Measurements from ENCODE around the gene CDT1.
"Not testable (repeated sequence)": the region's sequence is repeated elsewhere in the genome, so short reads cannot be mapped to it uniquely, and the experiment has no call there.

CDT1 gene

DNA sequence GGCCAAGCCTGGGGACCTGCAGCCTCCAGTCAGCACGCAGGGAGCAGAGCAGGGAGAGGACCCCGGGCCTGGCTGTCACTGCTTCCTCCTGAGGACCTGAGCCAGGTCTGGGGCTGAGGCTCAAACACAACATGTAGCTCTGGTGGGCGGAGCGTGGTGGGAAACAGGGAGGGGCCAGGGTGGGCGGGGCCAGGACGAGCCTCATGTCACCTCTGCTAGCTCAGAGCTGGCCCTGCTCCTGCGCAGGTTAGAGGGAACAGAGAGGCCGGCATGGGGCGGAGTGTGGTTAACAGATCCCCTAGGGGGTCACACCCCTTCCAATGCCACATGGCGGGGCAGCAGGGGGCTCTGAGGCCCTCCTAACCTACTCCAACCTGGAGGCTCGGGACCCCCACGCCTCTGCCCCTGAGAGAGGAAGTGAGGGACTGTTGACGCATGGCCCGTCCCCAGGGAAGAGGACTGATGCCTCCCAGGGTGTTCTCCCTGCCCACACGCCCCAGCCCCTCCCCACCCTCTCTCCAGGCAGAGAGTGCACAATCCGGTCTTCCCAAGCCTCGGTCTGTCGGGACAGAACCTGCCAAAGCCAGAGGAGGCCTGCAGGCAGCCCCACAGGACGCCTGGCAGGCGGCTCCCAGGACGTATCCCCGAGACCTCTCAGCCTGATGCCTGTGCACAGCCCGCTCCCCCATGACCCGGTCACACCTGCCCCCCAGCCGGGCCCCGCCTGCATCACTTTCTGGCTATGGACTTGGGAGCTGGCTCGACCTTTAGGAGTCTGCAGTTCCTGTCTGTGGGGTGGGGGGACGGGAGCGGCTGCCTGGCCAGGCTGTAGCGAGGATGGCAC, 33.8 kb upstream of the CDT1 start:
- no peak for DNase-seq

DNA sequence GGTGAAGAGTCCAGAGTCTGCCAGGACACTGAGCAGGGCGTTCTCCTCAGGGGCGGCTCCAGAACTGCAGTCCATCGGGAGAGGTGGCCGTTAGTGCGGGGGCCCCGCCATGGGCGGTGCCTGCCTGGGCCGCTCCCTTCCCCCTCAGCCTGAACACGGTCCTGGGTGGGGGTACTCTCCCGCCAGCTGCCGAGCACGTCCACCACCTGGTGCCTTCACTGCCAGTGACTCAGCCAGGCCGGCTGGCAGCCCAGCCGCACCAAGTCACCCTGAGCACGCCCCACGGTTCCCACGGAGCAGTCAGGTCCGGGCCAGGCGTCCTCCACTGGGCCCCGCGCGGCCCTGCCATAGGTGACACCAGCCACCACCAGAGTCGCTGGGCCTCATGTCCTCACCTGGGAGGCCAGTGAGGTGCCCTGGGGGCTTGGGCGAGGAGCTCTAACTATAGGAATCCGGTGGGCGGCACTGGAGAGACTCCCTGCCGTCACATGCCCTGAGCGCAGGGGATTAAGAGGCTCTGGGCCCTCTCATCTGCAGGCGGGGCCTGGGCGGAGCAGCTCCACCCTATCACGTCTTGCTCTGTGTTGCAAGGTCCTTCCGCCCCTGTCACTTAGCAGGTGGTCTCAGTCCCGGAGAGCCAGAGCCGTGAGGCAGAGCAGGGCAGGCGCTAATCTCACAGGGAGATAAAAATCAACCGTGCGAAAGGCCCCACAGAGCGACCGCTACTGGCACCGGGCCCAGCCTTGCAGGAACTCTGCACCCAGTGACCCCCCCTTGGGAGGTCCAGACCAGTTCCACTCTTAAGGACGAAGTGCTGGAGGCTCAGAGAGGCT, 32.9 kb upstream of the CDT1 start:
- DNase-seq: peak; percentile 73

GRCh38 chr16:88771294-88771772, 32.3 kb upstream of the CDT1 start:
- no peak for DNase-seq

GRCh38 chr16:88771781-88772180, 31.8 kb upstream of the CDT1 start:
- DNase-seq: not testable (repeated sequence)

- DNase-seq: peak; percentile 95
Measured at GRCh38 chr16:88772871-88773811, 30.4 kb upstream of the CDT1 start.

DNA sequence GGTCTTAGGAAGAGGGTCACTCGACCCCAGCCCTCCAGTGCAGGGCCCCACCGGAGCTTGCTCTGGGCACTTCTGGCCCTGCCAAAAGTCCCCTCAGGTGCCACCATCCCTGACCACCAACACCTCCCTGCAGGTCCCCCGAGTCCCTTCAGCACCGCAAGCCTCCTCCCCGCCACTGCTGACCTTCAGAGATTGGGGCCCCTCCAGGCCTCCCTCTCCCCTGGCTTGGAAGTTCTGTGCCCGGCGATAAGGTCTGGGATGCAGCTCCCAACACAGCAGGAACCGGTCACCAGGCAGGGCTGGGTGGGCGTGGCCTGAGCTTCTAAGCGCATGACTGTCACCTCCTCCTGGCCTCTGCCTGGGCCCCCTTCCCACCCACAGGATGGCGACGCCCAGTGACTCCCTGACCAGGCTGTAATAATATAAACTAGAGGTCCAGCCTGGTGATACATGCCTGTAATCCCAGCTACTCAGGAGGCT, 29.7 kb upstream of the CDT1 start:
- no peak for DNase-seq

- DNase-seq: no peak
Measured at GRCh38 chr16:88774544-88775393, 28.8 kb upstream of the CDT1 start.

DNA sequence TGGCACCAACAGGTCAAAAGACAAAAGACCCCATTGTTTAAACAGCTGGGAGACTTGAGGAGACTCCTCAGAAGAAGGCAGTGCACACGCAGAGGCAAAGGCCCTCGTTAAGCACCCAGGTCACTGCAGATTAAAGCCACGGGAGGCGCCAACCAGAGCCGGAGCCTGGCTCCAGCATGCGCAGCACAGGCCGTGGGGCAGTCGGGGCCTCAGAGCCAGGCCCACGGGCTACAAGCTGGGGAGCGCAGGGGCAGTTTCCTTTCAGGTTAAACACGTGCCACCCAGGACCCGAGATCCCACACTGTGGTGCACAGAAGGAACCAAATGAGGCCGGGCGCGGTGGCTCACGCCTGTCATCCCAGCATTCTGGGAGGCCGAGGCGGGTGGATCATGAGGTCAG, 27.8 kb upstream of the CDT1 start:
- DNase-seq: no peak

DNA sequence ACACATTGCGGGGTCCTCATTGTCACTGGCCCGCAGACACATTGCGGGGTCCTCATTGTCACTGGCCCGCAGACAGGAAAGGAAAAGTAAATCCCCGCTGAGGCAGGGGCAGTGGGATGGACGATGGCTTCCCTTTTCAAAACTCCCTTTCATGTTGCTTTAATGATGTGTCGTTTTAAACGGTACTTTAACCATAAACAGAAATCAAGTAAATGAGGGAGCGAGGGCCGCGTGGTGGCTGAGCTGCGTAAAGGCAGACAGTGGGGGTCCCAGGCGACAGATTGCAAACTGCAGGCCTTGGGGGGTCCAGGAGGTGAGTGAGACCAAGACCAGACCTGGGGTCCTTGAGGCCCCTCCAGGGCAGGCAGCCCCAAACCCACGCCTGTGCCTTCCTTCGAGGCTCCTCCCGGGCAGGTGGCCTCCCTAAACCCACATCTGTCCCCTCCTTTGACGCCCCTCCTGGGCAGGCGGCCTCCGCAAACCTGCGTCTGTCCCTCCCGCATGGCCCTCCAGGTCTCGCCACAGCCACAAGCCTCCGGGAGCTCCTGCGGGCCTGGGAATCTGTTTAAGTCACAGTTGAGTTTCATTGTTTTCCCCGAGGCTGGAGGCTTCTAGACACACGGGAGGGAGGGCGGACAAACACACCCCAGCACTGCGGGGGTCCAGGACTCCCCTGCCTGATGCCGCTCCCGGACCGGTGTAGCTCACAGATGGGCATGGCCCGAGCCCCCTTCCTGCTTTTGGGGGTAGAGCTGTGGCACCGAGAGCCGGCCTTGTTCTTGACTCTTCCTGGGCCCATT, 25.9 kb upstream of the CDT1 start:
- DNase-seq: no peak

GRCh38 chr16:88778271-88778525, 25.4 kb upstream of the CDT1 start:
- no peak for DNase-seq

- DNase-seq: no peak
Measured at GRCh38 chr16:88778541-88779065, 25.0 kb upstream of the CDT1 start.

DNA sequence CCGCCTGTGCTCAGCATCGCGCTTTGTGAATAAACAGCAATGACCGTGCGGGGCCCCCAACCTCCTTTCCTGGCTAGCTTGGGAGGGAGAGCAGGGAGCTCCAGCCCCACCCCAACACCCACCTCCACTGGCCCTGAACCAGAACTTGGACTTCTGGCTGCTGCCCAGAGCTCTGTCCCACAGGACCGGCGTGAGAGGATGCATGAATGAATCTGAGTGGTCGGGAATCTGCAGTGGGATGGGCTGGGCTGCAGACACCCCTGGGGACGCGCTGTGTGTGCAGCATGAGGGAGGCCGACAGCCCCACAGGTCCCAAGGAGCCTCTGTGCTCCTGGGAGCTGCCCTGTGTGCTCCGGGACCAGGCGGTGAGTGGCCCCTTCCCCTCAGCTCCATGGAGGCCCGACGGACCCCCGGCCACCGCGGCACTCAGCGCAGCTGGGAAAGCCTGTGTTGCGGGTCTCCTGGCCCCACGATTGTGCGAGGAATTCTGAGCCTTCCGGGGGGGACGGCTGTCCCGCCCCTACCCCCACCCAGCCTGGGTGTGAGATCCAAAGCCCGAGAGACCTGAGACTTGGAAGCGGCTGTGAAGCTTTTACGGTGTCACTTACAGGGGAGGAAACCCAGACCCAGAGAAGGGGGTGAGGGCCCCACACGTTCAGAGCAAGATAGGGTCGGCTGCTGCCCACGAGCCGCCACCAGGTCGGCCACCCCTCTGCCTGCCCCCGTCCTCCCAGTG, 24.0 kb upstream of the CDT1 start:
- DNase-seq: no peak

DNA sequence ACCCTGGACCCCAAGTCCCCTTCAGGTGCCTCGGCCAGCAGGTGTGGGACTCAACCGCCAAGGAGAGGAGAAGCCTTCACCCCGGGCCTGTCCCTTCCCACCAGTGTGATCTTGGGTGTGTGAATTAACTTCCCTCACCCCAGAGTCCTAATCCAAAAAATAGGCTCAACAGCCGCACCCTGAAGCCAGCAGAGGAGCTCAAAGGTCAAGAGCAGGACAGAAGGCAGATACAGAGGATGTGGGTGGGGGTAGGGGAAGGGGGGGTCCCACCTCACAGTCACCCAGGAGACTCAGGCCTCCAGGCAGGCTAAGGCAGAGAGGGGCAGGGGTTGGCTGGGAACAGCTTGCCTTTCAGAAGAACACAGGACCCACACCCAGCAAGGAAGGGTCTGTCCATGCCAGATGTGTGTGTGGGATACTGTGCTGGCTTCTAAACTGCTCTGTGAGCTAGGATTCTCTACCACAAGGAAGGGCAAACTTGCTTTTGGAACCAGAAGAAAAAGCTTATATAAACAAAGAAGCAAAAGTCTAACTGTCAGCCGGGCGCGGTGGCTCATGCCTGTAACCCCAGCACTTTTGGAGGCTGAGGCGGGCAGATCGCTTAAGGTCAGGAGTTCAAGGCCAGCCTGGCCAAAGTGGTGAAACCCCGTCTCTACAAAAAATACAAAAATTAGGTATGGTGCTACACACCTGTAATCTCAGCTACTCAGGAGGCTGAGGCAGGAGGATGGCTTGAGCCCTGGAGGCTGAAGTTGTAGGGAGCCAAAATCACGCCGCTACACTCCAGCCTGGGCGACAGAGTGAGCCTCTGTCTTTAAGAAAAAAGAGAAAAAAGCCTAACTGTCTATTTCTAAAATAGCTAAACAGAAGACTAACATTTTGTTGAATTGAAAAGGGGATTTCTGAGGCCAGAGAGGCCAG, 23.2 kb upstream of the CDT1 start:
- no peak for DNase-seq

- DNase-seq: no peak
Measured at GRCh38 chr16:88781140-88782077, 22.2 kb upstream of the CDT1 start.

- DNase-seq: no peak
Measured at GRCh38 chr16:88782454-88783390, 20.9 kb upstream of the CDT1 start.

- DNase-seq: peak; percentile 67
Measured at GRCh38 chr16:88783391-88784073, 20.1 kb upstream of the CDT1 start.
